ENCODE data around the gene SLC39A2. TPM values are rescaled to one million over a fixed set of nuclear protein-coding genes. Genes with fewer than 3 reads are reported as not detected.
A peak's percentile ranks its signal among the peaks of the same experiment; 100 is the strongest.
"Not testable (repeated sequence)": the region's sequence is repeated elsewhere in the genome, so short reads cannot be mapped to it uniquely, and the experiment has no call there.

SLC39A2 gene
- not detected for total RNA-seq

GRCh38 chr14:20998674-20999366 lies at the start of gene SLC39A2:
Gene SLC39A2 (plus strand): TSS chr14:20999293. CDS start chr14:20999447, 154 bp downstream.
- DNase-seq: no peak
- Mint-ChIP-seq H3K4me3 (no peak within 1 kb of the TSS), H3K36me3 (ENCODE audit: low read depth) (peaks cover 19% of the 10 kb centered on the region), H3K4me1 (ENCODE audit: low read depth) (peaks cover 19% of the 10 kb centered on the region), H3K27ac (no peak within 1 kb of the TSS), H3K27me3 (ENCODE audit: low read depth) (no peaks in the 10 kb centered on the region), H3K9me3 (no peaks in the 10 kb centered on the region)
- intact Hi-C loops (cut with micrococcal nuclease): no loop called here
- CTCF ChIA-PET: interaction anchor here (0.6 to 10.4 kb wide), 5 partner anchors 16 to 94 kb away, joined by 4 to 95 read pairs (median 8); no protein-coding TSS in a partner anchor

GRCh38 chr14:20954736-20955537 lies 44.2 kb upstream of the SLC39A2 start, which contains the start of gene RNASE2:
Gene RNASE2 (plus strand): TSS chr14:20955487. CDS start chr14:20955772, 285 bp downstream.
- H3K4me3 Mint-ChIP-seq; intact Hi-C loops (cut with micrococcal nuclease); H3K4me1 Mint-ChIP-seq (ENCODE audit: low read depth); H3K27me3 Mint-ChIP-seq (ENCODE audit: low read depth); H3K36me3 Mint-ChIP-seq (ENCODE audit: low read depth); H3K27ac Mint-ChIP-seq; DNase-seq; H3K9me3 Mint-ChIP-seq: not testable (repeated sequence)
- CTCF ChIA-PET: interaction anchor here (3.1 kb wide), 1 partner anchor 16 kb away, joined by 15 read pairs; no protein-coding TSS in a partner anchor

GRCh38 chr14:20955538-20955873 lies 43.6 kb upstream of the SLC39A2 start:
- H3K27me3 Mint-ChIP-seq (ENCODE audit: low read depth); DNase-seq; H3K27ac Mint-ChIP-seq; intact Hi-C loops (cut with micrococcal nuclease); H3K9me3 Mint-ChIP-seq; H3K4me3 Mint-ChIP-seq; H3K36me3 Mint-ChIP-seq (ENCODE audit: low read depth): not testable (repeated sequence)
- H3K4me1 Mint-ChIP-seq (ENCODE audit: low read depth): peaks cover 11% of the 10 kb centered on the region
- CTCF ChIA-PET: interaction anchor here (3.1 kb wide), 1 partner anchor 15 kb away, joined by 15 read pairs; no protein-coding TSS in a partner anchor

GRCh38 chr14:20956376-20956976 lies 42.6 kb upstream of the SLC39A2 start:
- DNase-seq: no peak
- CTCF ChIA-PET: interaction anchor here (1.0 to 3.1 kb wide), 2 partner anchors 14 to 19 kb away, joined by 3 to 15 read pairs; no protein-coding TSS in a partner anchor
- H3K4me1 Mint-ChIP-seq (ENCODE audit: low read depth): peaks cover 15% of the 10 kb centered on the region
- H3K27me3 Mint-ChIP-seq (ENCODE audit: low read depth): no peaks in the 10 kb centered on the region
- H3K4me3 Mint-ChIP-seq: no peak overlapping the region
- H3K36me3 Mint-ChIP-seq (ENCODE audit: low read depth): no peaks in the 10 kb centered on the region
- intact Hi-C loops (cut with micrococcal nuclease): no loop called here
- no peak overlapping the region for H3K27ac Mint-ChIP-seq
- no peaks in the 10 kb centered on the region for H3K9me3 Mint-ChIP-seq

- H3K9me3 Mint-ChIP-seq; H3K27me3 Mint-ChIP-seq (ENCODE audit: low read depth); DNase-seq; H3K36me3 Mint-ChIP-seq (ENCODE audit: low read depth); H3K4me3 Mint-ChIP-seq; intact Hi-C loops (cut with micrococcal nuclease); H3K27ac Mint-ChIP-seq: not testable (repeated sequence)
- H3K4me1 Mint-ChIP-seq (ENCODE audit: low read depth): peaks cover 17% of the 10 kb centered on the region
- CTCF ChIA-PET: interaction anchor here (6.5 kb wide), 1 partner anchor 13 kb away, joined by 80 read pairs; no protein-coding TSS in a partner anchor
Measured at GRCh38 chr14:20958946-20959345, 40.1 kb upstream of the SLC39A2 start.

- no peak for DNase-seq
- Mint-ChIP-seq H3K36me3 (ENCODE audit: low read depth) (no peaks in the 10 kb centered on the region), H3K27ac (no peak overlapping the region), H3K9me3 (no peaks in the 10 kb centered on the region), H3K4me1 (ENCODE audit: low read depth) (peaks cover 6% of the 10 kb centered on the region), H3K4me3 (no peak overlapping the region), H3K27me3 (ENCODE audit: low read depth) (peaks cover 17% of the 10 kb centered on the region)
- intact Hi-C loops (cut with micrococcal nuclease): no loop called here
- CTCF ChIA-PET: interaction anchor here (0.8 to 6.7 kb wide), 6 partner anchors 8 to 272 kb away, joined by 3 to 89 read pairs (median 22); no protein-coding TSS in a partner anchor
Measured at GRCh38 chr14:20969336-20969735, 29.8 kb upstream of the SLC39A2 start.

GRCh38 chr14:20970647-20970982 lies 28.5 kb upstream of the SLC39A2 start:
- intact Hi-C loops (cut with micrococcal nuclease): loop anchor here (2.0 to 10.0 kb wide), 4 partner anchors 208 to 638 kb away; partner anchors contain the start of genes CCNB1IP1, PIP4P1 and PNP
- Mint-ChIP-seq H3K9me3 (no peaks in the 10 kb centered on the region), H3K36me3 (ENCODE audit: low read depth) (no peaks in the 10 kb centered on the region), H3K27ac (no peak overlapping the region), H3K4me1 (ENCODE audit: low read depth) (peaks cover 6% of the 10 kb centered on the region), H3K4me3 (peak overlapping the region; percentile 83), H3K27me3 (ENCODE audit: low read depth) (peaks cover 17% of the 10 kb centered on the region)
- DNase-seq: no peak
- CTCF ChIA-PET: interaction anchor here (0.5 to 6.7 kb wide), 49 partner anchors 9 to 684 kb away, joined by 3 to 89 read pairs (median 5); partner anchors contain the start of genes RNASE2, RNASE6, SLC39A2 and TMEM253

- H3K27ac Mint-ChIP-seq: no peak overlapping the region
- peaks cover 17% of the 10 kb centered on the region for H3K27me3 Mint-ChIP-seq (ENCODE audit: low read depth)
- DNase-seq: peak; percentile 82
- H3K9me3 Mint-ChIP-seq: no peaks in the 10 kb centered on the region
- peak overlapping the region; percentile 83 for H3K4me3 Mint-ChIP-seq
- peaks cover 6% of the 10 kb centered on the region for H3K4me1 Mint-ChIP-seq (ENCODE audit: low read depth)
- intact Hi-C loops (cut with micrococcal nuclease): loop anchor here (1.0 to 10.0 kb wide), 14 partner anchors 10 to 638 kb away; partner anchors contain the start of genes CCNB1IP1, METTL17, PIP4P1 and PNP
- CTCF ChIA-PET: interaction anchor here (0.5 to 6.7 kb wide), 53 partner anchors 9 to 362 kb away, joined by 3 to 89 read pairs (median 5); partner anchors contain the start of genes RNASE2, RNASE6, SLC39A2 and TMEM253
- no peaks in the 10 kb centered on the region for H3K36me3 Mint-ChIP-seq (ENCODE audit: low read depth)
Measured at GRCh38 chr14:20970983-20971704, 27.9 kb upstream of the SLC39A2 start.

GRCh38 chr14:20971705-20972021 lies 27.4 kb upstream of the SLC39A2 start:
- no peak overlapping the region for H3K27ac Mint-ChIP-seq

GRCh38 chr14:20973501-20973900 lies 25.6 kb upstream of the SLC39A2 start:
- Mint-ChIP-seq H3K27me3 (ENCODE audit: low read depth) (peaks cover 12% of the 10 kb centered on the region), H3K36me3 (ENCODE audit: low read depth) (no peaks in the 10 kb centered on the region), H3K9me3 (no peaks in the 10 kb centered on the region), H3K4me3 (no peak overlapping the region), H3K4me1 (ENCODE audit: low read depth) (peaks cover 6% of the 10 kb centered on the region), H3K27ac (no peak overlapping the region)
- CTCF ChIA-PET: interaction anchor here (0.8 to 6.7 kb wide), 7 partner anchors 12 to 118 kb away, joined by 3 to 89 read pairs (median 9); no protein-coding TSS in a partner anchor
- intact Hi-C loops (cut with micrococcal nuclease): loop anchor here (5.0 to 10.0 kb wide), 3 partner anchors 211 to 509 kb away; partner anchors contain the start of genes PIP4P1 and PNP
- no peak for DNase-seq

More at GRCh38 chr14:20971705-20972021, 27.4 kb upstream of the SLC39A2 start:
- Mint-ChIP-seq H3K9me3 (no peaks in the 10 kb centered on the region), H3K4me3 (peak overlapping the region; percentile 83), H3K36me3 (ENCODE audit: low read depth) (no peaks in the 10 kb centered on the region), H3K27me3 (ENCODE audit: low read depth) (peaks cover 17% of the 10 kb centered on the region), H3K4me1 (ENCODE audit: low read depth) (peaks cover 6% of the 10 kb centered on the region)
- intact Hi-C loops (cut with micrococcal nuclease): loop anchor here (1.0 to 10.0 kb wide), 14 partner anchors 10 to 639 kb away; partner anchors contain the start of genes CCNB1IP1, METTL17, PIP4P1 and PNP
- DNase-seq: no peak
- CTCF ChIA-PET: interaction anchor here (0.6 to 6.7 kb wide), 39 partner anchors 10 to 362 kb away, joined by 3 to 89 read pairs (median 5); partner anchors contain the start of genes RNASE2, RNASE6 and SLC39A2

- DNase-seq: no peak
- peaks cover 4% of the 10 kb centered on the region for H3K4me1 Mint-ChIP-seq (ENCODE audit: low read depth)
- CTCF ChIA-PET: interaction anchor here (0.6 to 1.2 kb wide), 2 partner anchors 12 to 16 kb away, joined by 3 to 6 read pairs; no protein-coding TSS in a partner anchor
- intact Hi-C loops (cut with micrococcal nuclease): loop anchor here (10.0 kb wide), 1 partner anchor 511 kb away; the partner anchor contains the start of genes PIP4P1 and PNP
- H3K36me3 Mint-ChIP-seq (ENCODE audit: low read depth): no peaks in the 10 kb centered on the region
- H3K27me3 Mint-ChIP-seq (ENCODE audit: low read depth): peaks cover 11% of the 10 kb centered on the region
- no peak overlapping the region for H3K27ac Mint-ChIP-seq
- no peaks in the 10 kb centered on the region for H3K9me3 Mint-ChIP-seq
- H3K4me3 Mint-ChIP-seq: no peak overlapping the region
Measured at GRCh38 chr14:20976291-20976690, 22.8 kb upstream of the SLC39A2 start.
